Dedifferentiated amniotic fluid mesenchymal stem cell (primary cell): ENCODE measurements around the gene CLK3.
A peak's percentile ranks its signal among the peaks of the same experiment; 100 is the strongest.
"Not testable (repeated sequence)": the region's sequence is repeated elsewhere in the genome, so short reads cannot be mapped to it uniquely, and the experiment has no call there.

ENCODE experiments used
- DNase-seq: peaks from one replicate; pipeline ENCODE4 v3.0.0-alpha.2; 2016; ENCODE audit errors: extremely low spot score

Gene CLK3

GRCh38 chr15:74642348-74642733 lies 26.7 kb downstream of the CLK3 start:
- no peak for DNase-seq

DNA sequence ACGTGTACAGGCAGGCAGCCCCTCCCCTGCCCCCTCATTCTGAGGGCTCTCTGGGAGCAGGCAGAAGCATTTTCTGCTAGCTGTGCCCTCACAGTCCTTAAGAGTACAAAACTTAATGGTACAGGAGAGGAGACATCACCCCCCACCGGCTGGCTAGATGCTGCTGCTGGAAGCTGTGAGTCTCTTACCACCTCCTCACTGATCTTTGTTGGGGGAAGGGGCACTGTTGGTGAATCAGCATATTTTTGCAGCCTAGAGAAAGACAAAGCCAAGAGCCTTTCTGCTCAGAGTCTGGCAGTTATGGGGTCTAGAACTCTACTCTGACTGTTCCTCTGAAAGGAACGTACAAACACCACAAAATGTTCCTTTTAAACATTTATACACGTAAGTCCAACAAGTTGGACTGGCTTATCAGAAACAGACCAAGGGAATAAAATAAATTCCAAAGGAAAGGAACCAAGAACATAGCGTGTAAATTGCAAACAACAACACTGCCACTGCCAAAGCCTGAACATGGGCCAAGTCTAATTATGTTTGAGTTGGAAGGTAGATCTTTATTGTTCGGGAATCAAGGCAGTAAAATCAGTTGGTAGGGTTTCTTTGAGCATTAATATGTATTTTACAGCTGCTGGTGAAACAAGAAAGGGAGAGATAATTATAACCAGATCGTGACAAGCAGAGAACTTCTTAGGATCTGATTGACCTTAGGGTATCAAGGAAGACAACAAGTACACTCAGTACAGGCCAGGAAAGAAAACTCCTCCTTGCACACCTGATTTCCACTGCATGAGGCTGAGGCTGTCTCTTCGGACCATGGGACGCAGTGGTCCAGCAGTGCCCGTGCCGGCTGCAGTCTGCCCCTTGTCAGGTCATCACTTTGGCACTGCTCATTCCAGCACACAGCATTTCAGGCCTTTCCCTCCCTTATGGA lies 27.4 kb downstream of the CLK3 start:
- no peak for DNase-seq

DNA sequence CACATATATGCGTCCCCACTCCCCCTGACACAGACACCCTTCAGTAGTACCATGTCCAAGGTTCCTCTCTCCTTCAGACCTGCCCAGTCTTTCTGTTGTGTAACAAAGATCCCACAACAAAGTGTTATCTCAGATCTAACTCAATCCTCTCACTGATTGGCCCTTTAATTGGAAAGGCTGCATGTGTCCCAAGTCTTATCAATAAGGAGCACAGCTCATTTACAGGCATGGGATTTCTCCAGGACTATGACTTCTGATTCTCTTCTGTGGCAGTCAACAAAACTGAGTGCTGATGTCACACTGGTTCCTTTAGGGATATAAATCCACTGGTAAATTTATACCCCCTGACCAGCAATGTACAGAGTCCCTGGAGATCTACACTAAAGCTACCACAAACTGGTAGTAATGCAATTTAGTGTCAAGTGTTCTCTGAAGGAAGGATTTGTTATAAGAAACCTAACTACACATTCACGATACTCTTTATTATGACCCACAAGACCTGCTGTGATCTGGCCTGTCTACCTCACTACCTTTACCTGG lies 28.1 kb downstream of the CLK3 start:
- DNase-seq: no peak

DNA sequence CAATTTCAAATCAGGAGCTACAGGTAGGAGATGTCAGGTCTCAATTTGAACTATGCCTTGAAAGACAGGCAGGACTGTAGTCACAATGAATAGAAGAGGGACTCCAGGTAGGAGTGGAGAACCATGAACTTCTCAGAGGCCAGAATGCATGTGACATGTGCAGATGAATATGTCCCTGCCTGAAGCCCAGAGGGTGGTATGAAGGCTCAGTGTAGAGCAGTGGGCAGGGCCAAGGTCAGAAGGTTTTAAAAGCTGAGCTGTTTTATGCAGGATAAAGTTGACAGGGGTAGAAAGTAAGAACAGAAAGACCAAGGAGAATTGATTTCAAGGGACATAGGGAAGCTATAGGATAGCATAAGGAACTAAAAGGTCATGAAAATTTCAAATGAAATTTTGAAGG lies 30.8 kb downstream of the CLK3 start:
- DNase-seq: no peak

- DNase-seq: no peak
Measured at GRCh38 chr15:74648051-74648842, 32.6 kb downstream of the CLK3 start.

DNA sequence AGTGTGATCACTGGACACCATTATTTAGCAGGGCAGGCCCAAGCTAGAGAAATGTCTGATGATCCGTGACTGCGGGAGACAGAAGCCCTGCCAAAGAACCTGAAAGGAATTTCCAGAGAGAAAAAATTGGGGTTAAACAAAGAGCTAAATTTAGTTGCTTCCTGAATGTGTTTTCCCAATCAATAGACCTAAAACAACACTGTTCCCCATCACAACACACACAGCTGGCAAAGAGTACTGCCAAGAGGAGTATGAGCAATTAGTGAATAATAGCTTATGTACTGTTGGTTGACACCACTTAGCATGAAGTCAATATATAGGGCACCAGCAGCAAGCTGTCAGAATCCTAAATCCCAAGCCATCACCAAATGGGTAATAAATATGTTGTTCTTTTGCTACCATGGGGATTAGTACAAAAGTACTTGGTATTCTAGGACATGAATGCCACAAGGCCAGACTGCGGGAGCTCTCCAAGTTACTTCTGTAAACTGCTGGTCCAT lies 35.7 kb downstream of the CLK3 start:
- no peak for DNase-seq

GRCh38 chr15:74653426-74654102 lies 37.9 kb downstream of the CLK3 start:
- DNase-seq: peak; percentile 92

- DNase-seq: no peak
Measured at GRCh38 chr15:74655424-74655823, 39.8 kb downstream of the CLK3 start.

GRCh38 chr15:74656935-74657535 lies 41.4 kb downstream of the CLK3 start:
- no peak for DNase-seq

GRCh38 chr15:74657846-74658245 lies 42.2 kb downstream of the CLK3 start:
- no peak for DNase-seq

GRCh38 chr15:74661280-74661679 lies 45.6 kb downstream of the CLK3 start:
- not testable (repeated sequence) for DNase-seq

DNA sequence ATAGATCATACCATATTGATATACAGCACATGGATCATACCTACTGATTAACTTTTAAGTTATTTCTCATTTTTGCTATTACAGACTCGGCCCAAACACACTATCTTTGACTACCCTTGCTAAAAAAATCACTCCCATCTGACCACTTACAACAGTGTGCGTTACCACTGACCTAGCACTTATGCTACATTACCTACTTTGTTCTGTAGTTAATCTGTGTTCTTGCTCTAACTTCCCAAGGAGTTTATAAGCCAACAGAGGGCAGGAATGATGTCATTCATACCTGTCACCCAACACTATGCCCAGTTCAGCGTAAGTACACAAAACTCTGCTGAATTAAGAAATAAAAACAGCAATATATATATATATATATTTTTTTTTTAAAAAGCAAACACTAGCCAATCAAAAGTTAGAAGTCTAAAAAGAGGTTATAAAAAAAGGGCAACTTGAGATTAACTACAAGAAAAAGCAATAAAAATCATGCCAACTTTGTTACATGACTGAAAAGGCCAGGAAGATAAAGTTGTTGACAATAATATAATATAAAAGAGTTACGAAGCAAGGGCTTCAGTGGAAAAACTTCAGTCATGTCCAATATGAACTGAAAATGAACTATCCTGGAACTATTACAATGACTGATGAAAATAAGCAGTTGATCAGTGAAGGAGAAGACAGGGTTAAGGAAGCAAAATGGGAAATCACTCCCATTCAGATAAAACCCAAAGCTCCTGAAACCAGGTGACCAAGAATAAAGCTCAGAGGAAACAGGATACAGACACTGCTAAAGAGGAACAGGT lies 46.6 kb downstream of the CLK3 start:
- DNase-seq: no peak

DNA sequence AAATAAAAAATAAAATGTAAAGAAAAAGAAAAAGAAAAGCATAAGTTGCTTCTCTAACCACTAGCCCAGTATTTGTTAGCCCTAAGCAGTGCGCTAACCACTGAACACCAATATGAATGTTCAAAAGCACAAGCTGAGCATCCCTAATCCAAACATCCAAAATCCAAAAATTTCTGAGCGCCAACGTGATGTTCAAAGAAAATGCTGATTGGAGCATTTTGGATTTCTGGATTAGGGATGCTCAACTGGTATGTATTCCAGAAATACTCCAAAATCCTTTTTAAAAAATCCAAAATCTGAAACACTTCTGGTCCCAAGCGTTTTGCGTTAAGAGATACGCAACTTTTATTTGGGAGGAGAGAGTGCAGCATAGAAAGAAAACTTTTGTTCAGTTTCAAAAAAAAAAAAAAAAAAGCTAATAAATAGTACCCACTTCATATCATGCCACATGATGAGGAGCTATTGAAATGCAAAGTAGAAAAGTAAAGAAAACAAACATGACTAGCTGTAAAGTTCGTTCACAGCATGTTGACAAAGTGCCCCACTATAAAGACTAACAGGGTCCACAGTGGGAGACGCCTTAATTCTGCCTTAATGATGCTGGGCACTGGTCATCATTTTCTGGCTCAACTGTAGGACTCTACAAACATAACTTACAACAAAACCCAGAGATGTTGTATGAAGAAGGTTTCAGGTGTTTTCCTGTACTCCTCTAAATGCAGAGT lies 47.8 kb downstream of the CLK3 start:
- no peak for DNase-seq

GRCh38 chr15:74664028-74664616 lies 48.5 kb downstream of the CLK3 start:
- no peak for DNase-seq

DNA sequence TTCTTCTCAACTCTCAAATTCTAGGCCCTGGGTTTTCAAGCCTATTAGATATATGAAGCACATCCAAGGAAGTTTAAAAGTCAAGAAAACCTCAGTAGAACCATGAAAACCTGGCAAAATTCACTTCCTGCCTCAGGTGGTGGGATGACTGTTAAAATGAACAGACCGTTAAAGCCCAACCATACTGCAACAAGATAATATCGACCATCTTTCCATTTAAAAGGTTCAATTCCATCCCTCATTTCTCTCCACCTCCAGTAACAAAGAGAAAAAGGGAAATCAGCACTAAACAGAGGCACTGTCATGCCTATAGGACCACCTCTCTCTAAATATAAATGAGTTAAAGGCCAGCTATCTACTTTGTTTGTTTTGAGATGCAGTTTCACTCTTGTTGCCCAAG lies 49.0 kb downstream of the CLK3 start:
- DNase-seq: no peak

DNA sequence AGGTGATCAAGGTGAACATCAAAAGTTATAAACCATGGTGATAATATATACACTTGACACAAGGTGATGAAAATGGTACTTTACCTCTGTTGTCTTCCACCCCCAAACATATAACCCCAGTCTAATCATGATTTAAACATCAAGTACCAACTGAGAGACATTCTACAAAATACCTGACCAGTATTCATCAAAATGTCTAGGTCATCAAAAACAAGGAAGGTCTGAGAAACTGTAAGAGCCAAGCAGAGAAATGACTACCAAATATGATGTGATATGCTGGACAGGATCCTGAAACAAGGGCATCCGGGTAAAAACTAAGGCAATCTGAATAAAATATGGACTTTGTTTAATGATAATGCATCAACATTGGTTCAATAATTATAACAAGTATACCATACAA lies 52.3 kb downstream of the CLK3 start:
- no peak for DNase-seq

DNA sequence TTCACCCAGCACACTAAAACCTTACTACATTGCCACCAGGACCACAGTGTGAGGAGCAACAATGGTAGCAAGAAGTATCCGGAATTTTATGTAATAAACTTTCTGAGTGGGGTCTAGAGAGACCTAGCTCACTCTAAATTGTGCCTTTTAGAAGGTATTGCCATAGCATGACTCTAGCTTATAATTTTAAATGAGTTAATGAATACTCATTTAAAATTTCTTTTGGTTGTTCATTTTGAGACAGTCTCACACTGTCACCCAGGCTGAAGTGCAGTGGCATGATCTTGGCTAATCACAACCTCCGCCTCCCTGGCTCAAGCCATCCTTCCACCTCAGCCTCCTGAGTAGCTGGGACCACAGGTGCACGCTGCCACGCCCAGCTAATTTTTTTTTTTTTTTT lies 54.0 kb downstream of the CLK3 start:
- no peak for DNase-seq

- no peak for DNase-seq
Measured at GRCh38 chr15:74674161-74674560, 58.5 kb downstream of the CLK3 start.

- DNase-seq: no peak
Measured at GRCh38 chr15:74676801-74677200, 61.2 kb downstream of the CLK3 start.
